Astrocyte of the spinal cord (primary cell): ENCODE measurements around the gene RFWD3.

ENCODE experiments used
- DNase-seq: peaks from one replicate; pipeline ENCODE4 v3.0.0; 2011; ENCODE audit warnings: low read depth, low spot score
- H3K4me3 ChIP-seq: 2 replicates; pipeline ENCODE4 v1.5.1; 2011; ENCODE audit warnings: low read depth, mild to moderate bottlenecking, low read length, moderate library complexity
- in situ Hi-C: cut with HindIII; loops from 2 replicates; pipeline ENCODE4 v1.10.0; 2017; ENCODE audit warnings: low sequenced_read_pairs
- TF ChIP-seq, protein P1 (sequence below): IDR thresholded peaks from 2 replicates; pipeline ENCODE4 v1.5.1; 2012; ENCODE audit warnings: low read depth, mild to moderate bottlenecking, low read length, inconsistent platforms

The RFWD3 gene

DNA sequence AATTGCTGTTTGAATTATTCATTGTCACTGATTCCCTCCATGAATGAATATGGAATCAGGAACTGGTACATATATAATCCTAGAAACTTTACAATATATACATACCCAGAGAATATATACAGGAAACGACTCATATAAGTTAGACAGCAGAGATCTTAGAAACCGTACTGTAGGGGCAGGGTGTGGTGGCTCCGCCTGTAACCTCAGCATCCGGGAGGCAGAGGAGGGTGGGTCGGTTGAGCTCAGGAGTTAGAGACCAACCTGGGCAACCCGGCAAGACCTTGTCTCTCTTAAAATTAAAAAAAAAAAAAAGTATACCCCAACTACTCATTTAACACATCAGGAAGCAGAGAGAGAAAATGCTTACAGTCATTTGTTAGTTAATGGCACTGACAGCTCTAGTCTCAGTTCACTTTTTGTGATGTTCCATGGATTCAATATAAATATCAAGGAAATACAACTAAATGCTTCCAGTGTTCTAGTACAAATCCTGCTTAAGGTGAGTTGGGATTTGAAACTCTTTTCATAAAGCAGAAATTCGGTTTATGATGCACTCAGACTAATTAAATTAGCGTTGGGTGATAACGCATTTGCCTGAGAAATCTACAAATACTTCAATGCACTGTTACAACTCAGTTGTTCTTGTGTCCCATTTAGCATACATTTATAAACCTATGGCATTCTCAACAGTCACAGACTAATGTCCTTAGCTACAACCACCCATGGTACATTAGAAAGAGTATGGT, 65.4 kb downstream of the RFWD3 start:
- TF ChIP-seq, protein P1, sequence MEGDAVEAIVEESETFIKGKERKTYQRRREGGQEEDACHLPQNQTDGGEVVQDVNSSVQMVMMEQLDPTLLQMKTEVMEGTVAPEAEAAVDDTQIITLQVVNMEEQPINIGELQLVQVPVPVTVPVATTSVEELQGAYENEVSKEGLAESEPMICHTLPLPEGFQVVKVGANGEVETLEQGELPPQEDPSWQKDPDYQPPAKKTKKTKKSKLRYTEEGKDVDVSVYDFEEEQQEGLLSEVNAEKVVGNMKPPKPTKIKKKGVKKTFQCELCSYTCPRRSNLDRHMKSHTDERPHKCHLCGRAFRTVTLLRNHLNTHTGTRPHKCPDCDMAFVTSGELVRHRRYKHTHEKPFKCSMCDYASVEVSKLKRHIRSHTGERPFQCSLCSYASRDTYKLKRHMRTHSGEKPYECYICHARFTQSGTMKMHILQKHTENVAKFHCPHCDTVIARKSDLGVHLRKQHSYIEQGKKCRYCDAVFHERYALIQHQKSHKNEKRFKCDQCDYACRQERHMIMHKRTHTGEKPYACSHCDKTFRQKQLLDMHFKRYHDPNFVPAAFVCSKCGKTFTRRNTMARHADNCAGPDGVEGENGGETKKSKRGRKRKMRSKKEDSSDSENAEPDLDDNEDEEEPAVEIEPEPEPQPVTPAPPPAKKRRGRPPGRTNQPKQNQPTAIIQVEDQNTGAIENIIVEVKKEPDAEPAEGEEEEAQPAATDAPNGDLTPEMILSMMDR = no peak
- no peak for DNase-seq
- in situ Hi-C loops = no loop called here
- H3K4me3 ChIP-seq = no peak overlapping the region

DNA sequence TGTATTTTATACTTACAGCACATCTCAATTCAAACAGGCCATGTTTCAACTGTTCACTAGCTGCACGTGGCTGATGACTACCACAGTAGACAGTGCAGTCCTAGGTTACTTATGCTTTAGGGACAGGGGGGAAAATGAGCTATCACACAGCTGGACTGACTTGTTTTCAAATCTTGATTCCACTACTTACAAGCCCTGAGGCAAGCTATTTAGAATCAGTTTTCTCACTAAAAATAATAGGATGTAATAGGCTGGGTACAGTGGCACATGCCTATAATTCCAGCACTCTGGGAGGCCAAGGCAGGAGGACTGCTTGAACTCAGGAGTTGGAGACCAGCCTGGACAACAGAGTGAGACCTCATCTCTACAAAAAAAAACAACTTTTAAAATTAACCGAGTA, 70.1 kb downstream of the RFWD3 start:
- DNase-seq = peak; percentile 22
- TF ChIP-seq, protein P1 = no peak
- in situ Hi-C loops = no loop called here
- no peak overlapping the region for H3K4me3 ChIP-seq

DNA sequence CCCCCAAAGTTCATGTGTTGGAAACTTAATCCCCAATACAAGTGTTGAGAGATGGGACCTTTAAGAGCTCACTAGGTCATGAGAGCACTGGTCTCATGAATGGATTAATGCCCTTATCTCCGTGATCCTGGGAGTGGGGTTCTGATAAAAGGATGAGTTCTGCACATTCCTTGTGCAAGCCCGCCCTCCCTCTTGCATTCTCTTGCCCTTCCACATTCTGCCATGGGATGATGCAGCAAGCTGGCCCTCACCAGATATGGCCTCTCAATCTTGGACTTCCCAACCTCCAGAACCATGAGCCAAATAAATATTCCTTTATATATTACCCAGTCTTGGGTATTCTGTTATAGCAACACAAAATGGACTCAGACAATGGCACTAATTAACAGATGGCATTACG, 73.8 kb downstream of the RFWD3 start:
- TF ChIP-seq, protein P1 = no peak
- H3K4me3 ChIP-seq = no peak overlapping the region
- DNase-seq = no peak
- in situ Hi-C loops = no loop called here

DNA sequence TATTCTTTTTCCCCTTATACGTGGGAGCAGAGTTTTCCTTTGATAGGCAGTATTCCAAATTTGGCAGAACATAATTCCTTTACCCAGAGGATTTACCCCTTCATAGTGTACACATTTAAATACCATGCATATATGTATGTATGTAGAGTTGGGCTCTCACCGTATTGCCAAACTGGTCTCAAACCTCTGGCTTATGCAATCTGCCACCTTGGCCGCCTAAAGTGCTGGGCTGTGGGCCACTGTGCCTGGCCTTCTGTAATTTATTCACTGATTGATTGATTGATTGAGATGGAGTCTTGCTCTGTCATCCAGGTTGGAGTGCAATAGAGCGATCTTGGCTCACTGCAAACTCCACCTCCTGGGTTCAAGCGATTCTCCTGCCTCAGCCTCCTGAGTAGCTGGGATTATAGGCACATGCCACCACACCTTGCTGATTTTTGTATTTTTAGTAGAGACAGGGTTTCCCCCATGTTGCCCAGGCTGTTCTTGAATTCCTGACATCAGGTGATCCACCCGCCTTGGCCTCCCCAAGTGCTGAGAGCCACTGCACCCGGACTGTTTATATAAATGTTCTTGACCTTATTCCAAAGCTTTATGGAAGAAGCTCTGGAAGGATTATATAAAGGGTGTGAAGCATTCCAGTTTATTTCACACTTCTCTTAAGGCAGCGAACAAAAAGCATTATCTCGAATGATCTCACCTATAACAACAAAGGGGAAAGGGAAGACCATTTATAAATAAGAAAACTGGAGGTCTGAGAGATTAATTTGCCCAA, 74.6 kb downstream of the RFWD3 start:
- no peak for DNase-seq
- no peak overlapping the region for H3K4me3 ChIP-seq
- TF ChIP-seq, protein P1 = no peak
- in situ Hi-C loops = no loop called here

DNA sequence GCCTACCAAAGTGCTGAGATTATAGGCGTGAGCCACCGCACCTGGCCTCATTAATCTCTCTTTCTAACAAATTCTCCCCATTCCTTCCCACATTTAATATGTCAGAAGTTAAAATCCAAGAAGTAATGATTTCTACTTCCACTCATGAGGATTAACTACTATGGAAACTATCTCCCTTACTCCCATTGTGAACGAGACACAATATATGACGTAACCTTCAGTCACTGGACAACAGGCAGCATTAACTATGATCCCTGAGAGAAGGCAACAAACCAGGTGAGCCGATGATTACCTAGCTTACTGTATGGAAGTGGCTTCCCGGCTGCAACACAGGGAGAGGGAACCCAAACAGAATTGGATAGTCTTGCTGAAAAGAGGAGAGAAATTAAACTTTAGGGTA, 79.7 kb downstream of the RFWD3 start:
- DNase-seq = no peak

DNA sequence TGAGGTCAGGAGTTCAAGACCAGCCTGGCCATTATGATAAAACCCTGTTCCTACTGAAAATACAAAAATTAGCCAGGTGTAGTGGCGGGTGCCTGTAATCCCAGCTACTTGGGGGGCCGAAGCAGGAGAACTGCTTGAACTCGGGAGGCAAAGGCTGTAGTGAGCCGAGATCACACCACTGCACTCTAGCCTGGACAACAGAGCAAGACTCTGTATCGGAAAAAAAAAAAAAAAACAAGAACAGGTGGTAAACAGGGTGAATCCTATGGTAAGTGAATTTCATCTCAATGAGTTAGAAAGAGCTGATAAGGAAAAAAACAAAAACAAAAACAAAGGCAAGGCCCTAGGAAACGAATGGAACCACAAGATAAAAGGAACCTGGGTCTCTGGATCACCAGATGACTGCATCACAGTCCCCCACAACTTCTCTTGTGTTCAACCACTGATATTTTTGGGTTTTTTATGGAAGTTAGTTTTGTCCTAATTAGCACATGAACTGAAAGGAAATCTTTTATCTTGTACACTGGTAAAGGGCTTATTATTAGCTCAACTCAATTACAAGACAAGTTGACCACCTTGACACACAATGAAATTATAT, 80.7 kb downstream of the RFWD3 start:
- no peak for DNase-seq
- TF ChIP-seq, protein P1 = no peak
- in situ Hi-C loops = no loop called here
- H3K4me3 ChIP-seq = no peak overlapping the region

More for the DNA sequence above, 79.7 kb downstream of the RFWD3 start:
- TF ChIP-seq, protein P1 = no peak
- in situ Hi-C loops = no loop called here
- H3K4me3 ChIP-seq = no peak overlapping the region
